ENCODE results near the gene SCEL.

SCEL gene

DNA sequence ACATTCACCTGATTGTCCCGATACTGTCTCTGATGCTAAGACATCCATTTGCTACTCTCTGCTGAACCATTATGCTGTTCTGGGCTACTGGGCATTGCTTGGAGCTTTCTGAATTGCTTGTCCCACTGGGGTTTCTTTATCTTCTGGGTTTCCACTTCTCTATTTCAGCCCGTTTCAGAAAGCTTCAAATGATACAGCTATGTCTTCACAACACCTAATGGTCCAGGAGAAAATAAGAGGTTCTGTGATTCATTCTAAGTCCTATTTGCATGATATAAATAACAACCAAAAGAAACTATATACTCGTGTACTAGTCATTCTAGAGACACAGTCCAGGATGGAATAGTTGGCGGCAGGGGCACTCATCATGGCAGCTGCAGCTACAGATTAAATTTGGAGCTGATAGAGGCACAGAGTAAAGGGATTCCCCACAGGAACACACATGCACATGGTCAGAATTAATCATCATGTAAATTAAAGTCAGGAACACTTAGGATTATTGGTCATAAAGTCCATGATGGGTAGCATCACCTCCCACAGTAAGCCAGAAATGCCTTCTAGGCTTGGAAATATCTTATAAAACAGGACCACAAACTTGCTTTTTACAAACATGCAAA is 33.3 kb upstream of the SCEL start:
- TF ChIP-seq, protein P1, sequence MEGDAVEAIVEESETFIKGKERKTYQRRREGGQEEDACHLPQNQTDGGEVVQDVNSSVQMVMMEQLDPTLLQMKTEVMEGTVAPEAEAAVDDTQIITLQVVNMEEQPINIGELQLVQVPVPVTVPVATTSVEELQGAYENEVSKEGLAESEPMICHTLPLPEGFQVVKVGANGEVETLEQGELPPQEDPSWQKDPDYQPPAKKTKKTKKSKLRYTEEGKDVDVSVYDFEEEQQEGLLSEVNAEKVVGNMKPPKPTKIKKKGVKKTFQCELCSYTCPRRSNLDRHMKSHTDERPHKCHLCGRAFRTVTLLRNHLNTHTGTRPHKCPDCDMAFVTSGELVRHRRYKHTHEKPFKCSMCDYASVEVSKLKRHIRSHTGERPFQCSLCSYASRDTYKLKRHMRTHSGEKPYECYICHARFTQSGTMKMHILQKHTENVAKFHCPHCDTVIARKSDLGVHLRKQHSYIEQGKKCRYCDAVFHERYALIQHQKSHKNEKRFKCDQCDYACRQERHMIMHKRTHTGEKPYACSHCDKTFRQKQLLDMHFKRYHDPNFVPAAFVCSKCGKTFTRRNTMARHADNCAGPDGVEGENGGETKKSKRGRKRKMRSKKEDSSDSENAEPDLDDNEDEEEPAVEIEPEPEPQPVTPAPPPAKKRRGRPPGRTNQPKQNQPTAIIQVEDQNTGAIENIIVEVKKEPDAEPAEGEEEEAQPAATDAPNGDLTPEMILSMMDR (IDR thresholded peaks at IDR 0.05; ENCODE audit: unreplicated experiment in 3 of 3) = no peak
- H3K27ac Mint-ChIP-seq = no peak overlapping the region
- H3K9me3 Mint-ChIP-seq = no peaks in the 10 kb centered on the region
- H3K27me3 Mint-ChIP-seq (ENCODE audit: low read depth) = no peaks in the 10 kb centered on the region
- peaks cover 19% of the 10 kb centered on the region for H3K4me1 Mint-ChIP-seq
- no peak overlapping the region for H3K4me3 Mint-ChIP-seq
- H3K36me3 Mint-ChIP-seq (ENCODE audit: low read depth) = no peaks in the 10 kb centered on the region

DNA sequence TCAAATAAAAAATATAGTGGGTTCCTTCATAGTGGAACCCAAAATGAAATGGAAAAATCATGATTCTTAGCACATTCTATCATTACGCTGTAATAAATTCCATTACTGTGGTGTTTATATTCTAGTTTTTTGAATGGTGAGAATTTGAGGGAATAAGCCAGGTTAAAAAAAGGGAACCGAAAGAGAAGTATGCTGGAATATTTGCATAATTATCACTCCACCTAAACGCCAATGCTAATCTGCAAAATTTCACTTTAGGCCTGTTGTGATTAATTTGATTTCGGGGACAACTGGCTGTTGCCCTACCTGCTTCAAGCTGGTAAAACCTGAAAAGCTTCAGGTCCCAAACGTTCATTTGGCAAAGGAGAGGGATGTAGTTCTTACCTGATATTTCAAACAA is 32.1 kb upstream of the SCEL start:
- H3K36me3 Mint-ChIP-seq (ENCODE audit: low read depth) = no peaks in the 10 kb centered on the region
- H3K9me3 Mint-ChIP-seq = no peaks in the 10 kb centered on the region
- H3K27ac Mint-ChIP-seq = no peak overlapping the region
- peaks cover 24% of the 10 kb centered on the region for H3K4me1 Mint-ChIP-seq
- H3K27me3 Mint-ChIP-seq (ENCODE audit: low read depth) = no peaks in the 10 kb centered on the region
- H3K4me3 Mint-ChIP-seq = no peak overlapping the region
- TF ChIP-seq, protein P1 (IDR thresholded peaks at IDR 0.05; ENCODE audit: unreplicated experiment in 3 of 3) = no peak

DNA sequence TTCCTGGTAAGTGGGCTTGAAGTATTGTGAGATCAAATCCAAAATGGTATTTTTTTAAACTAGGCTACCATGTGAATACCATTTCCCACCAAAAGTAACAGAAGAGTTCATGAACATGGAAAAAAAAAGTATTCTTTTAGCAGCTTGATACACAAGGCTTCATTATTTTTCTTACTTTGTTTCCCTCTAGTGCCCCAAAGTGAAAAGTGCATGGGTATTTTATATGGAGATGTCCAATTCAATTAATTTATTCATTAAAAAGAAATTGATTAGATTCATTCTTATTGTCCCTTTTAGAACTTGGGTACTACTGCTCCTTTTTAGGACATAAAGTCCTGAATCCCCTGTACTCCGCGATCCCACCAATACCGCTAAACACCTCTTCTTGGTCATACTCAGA is 28.6 kb upstream of the SCEL start:
- Mint-ChIP-seq H3K4me1 (peaks cover 26% of the 10 kb centered on the region), H3K9me3 (no peaks in the 10 kb centered on the region)

DNA sequence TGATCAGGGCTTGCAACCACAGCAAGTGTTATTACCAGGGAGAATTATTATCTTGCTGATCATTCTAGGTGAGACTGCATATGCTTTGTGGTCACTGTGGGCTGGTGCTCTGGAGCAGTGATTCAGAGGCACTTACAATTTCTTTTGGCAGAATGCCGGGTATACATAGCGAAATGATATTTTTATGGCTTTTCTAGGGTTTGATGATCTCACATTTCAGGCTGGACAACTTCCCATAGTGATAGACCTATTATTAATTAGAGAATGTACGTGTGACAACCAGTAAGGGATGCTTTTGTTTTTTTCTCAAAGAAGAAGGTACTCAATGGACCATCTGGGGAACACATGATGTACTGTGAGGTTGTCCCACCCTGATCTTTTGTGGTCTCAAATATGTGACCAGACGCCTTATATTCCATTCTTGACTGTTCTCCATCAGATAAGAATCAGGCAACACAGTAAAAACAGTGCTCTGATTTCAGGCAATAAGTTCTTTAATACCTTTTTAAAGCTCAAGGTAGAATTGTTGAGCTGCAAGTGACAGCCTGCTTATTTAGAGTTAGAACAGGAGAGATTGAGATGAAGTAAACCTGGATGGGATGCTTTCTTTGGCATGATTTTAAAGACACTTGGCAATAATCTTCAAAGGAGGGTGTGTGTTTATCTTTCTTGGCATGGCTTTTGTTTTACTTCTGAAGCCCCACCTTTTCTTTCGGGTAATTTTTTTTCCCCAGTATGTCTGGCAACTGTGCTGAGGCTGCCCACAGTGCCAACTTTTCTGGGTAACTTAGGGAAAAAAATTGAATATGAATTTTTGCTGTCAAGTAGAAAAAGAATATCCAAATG is 27.4 kb upstream of the SCEL start:
- Mint-ChIP-seq H3K36me3 (ENCODE audit: low read depth) (no peaks in the 10 kb centered on the region), H3K9me3 (no peaks in the 10 kb centered on the region)

More for the DNA sequence above, 28.6 kb upstream of the SCEL start:
- TF ChIP-seq, protein P1 (IDR thresholded peaks at IDR 0.05; ENCODE audit: unreplicated experiment in 3 of 3) = peak; percentile 15 to 30 (median 29)
- no peak overlapping the region for H3K4me3 Mint-ChIP-seq
- H3K27ac Mint-ChIP-seq = peak overlapping the region in 2 of 3 experiments; percentile 45 to 78
- H3K27me3 Mint-ChIP-seq (ENCODE audit: low read depth) = no peaks in the 10 kb centered on the region
- H3K36me3 Mint-ChIP-seq (ENCODE audit: low read depth) = no peaks in the 10 kb centered on the region

DNA sequence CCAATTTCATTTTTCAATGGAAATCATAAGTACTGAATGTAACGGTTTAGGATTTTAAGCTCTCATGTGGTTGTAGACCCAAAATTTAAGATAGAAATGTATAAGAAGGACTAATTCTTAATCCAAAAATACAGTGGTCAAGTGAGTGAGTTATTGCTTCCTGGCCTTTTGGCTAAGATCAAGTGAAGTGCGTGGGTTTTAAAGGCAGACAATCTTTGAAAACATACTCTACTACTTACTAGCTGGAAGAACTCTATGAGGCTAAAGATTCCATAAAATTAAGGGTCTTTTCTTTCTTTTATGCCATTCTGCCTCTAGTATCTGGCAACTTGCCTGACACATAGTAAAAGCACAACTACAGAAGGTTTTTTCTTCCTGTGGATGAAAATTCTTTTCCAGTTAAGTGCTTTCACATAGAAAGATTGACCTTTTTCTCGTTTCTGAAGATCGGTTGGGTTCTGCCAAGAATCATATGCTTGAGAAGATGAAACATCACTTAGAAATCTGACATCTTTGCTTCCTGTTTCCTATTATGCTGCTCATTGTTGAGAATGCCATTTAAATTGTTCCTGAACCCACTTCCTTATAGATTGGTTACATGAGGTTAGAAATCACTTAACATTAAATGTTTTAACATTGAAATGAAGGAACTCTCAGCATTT is 26.4 kb upstream of the SCEL start:
- H3K36me3 Mint-ChIP-seq (ENCODE audit: low read depth) = no peaks in the 10 kb centered on the region
- no peaks in the 10 kb centered on the region for H3K27me3 Mint-ChIP-seq (ENCODE audit: low read depth)
- H3K27ac Mint-ChIP-seq = peak overlapping the region; percentile 83 to 87 (median 85)
- no peak overlapping the region for H3K4me3 Mint-ChIP-seq
- peaks cover 26% of the 10 kb centered on the region for H3K4me1 Mint-ChIP-seq
- no peaks in the 10 kb centered on the region for H3K9me3 Mint-ChIP-seq
- TF ChIP-seq, protein P1 (IDR thresholded peaks at IDR 0.05; ENCODE audit: unreplicated experiment in 3 of 3) = no peak

More for the DNA sequence above, 27.4 kb upstream of the SCEL start:
- peak overlapping the region; percentile 83 to 87 (median 85) for H3K27ac Mint-ChIP-seq
- no peak overlapping the region for H3K4me3 Mint-ChIP-seq
- H3K4me1 Mint-ChIP-seq = peaks cover 26% of the 10 kb centered on the region
- H3K27me3 Mint-ChIP-seq (ENCODE audit: low read depth) = no peaks in the 10 kb centered on the region
- TF ChIP-seq, protein P1 (IDR thresholded peaks at IDR 0.05; ENCODE audit: unreplicated experiment in 3 of 3) = no peak
